H1 (cell line): ENCODE measurements around the gene KCMF1. TPM values are rescaled to one million over a fixed set of nuclear protein-coding genes. Genes with fewer than 3 reads are reported as not detected.

Source experiments
- BCL11A ChIP-seq, 2 experiments: IDR thresholded peaks; one replicate each; pipeline ENCODE4 v1.6.1; 2011; ENCODE audit warnings: low read depth in 2 of 2, low read length in 2 of 2, mild to moderate bottlenecking in 2 of 2
- CBX8 ChIP-seq: fragments of 300-800, 300-1000 bp; sonication (generic); IDR thresholded peaks from 2 replicates; pipeline ENCODE4 v1.7.1; 2016; ENCODE audit warnings: low read depth, low read length, borderline replicate concordance
- CHD2 ChIP-seq: IDR thresholded peaks from 2 replicates; pipeline ENCODE4 v1.6.1; 2012; ENCODE audit warnings: low read length, improper control_type of control experiment
- CTBP2 ChIP-seq: IDR thresholded peaks from 2 replicates; pipeline ENCODE4 v1.7.0; 2011; ENCODE audit warnings: borderline replicate concordance, mild to moderate bottlenecking, moderate library complexity, mixed read lengths, low read length; ENCODE audit not compliant: insufficient read depth, insufficient read length
- HDAC2 ChIP-seq, 2 experiments: fragments of 300-600 bp in 1 of 2; sonication (generic) in 1 of 2; IDR thresholded peaks; 2 replicates each; pipeline ENCODE4 v1.6.1; 2011 to 2012; ENCODE audit warnings: low read depth in 2 of 2, low read length in 2 of 2, mild to moderate bottlenecking in 2 of 2, moderate library complexity in 2 of 2, borderline replicate concordance in 1 of 2, inconsistent platforms in 1 of 2
- KDM1A ChIP-seq: fragments of 200-600, 300-600 bp; sonication (generic); IDR thresholded peaks from 2 replicates; pipeline ENCODE4 v1.7.1; 2016; ENCODE audit warnings: mild to moderate bottlenecking, low read length, borderline replicate concordance
- PHF8 ChIP-seq: fragments of 200-600 bp; sonication (generic); conservative IDR thresholded peaks from 2 replicates; pipeline ENCODE4 v1.7.1; 2012; ENCODE audit warnings: low read depth, mild to moderate bottlenecking, inconsistent platforms, low read length, moderate library complexity
- POLR2AphosphoS5 ChIP-seq: IDR thresholded peaks from 2 replicates; pipeline ENCODE4 v1.6.1; 2011; ENCODE audit warnings: low read depth, low read length
- RAD21 ChIP-seq, 2 experiments: IDR thresholded peaks in 1 of 2; conservative IDR thresholded peaks in 1 of 2; 2 replicates each; pipeline ENCODE4 v1.6.1; 2011; ENCODE audit warnings: low read depth in 2 of 2, low read length in 2 of 2, improper control_type of control experiment in 1 of 2, inconsistent platforms in 1 of 2, mild to moderate bottlenecking in 1 of 2, moderate library complexity in 1 of 2
- SP1 ChIP-seq: IDR thresholded peaks from 2 replicates; pipeline ENCODE4 v1.6.1; 2011; ENCODE audit warnings: low read depth, low read length
- SP4 ChIP-seq: IDR thresholded peaks from 2 replicates; pipeline ENCODE4 v1.6.1; 2012; ENCODE audit warnings: low read length, inconsistent platforms
- YY1 ChIP-seq: IDR thresholded peaks from 2 replicates; pipeline ENCODE4 v1.6.1; 2011; ENCODE audit warnings: low read depth, mild to moderate bottlenecking, low read length
- ZNF274 ChIP-seq: IDR thresholded peaks from 2 replicates; pipeline ENCODE4 v1.7.0; 2012; ENCODE audit warnings: low read length, borderline replicate concordance; ENCODE audit errors: extremely low read depth
- polyA plus RNA-seq, 7 experiments: library from polyadenylated mRNA; depleted of rRNA in 3 of 7; stranded (reverse) in 5 of 7; unstranded in 2 of 7; fragments of >200 nt in 5 of 7; fragments of 200-250 nt in 2 of 7; gene quantifications; 1 replicate in 5 of 7; 2 replicates in 1 of 7; 4 replicates in 1 of 7; pipeline versions ENCODE4 v1.2.1 to v1.2.3, GENCODE V29; 2011 to 2013; ENCODE audit warnings: missing spikeins in 2 of 7, mixed read lengths in 2 of 7
- total RNA-seq: library from RNA; stranded (reverse); fragmentation: NEBNext Ultra II Directional; extraction: Animal tissue kit (Norgen Biotek cat#: 25700); gene quantifications from 2 replicates; pipeline ENCODE4 v1.2.1, GENCODE V29; 2021
- TF ChIP-seq, protein P1 (sequence below): IDR thresholded peaks from 2 replicates; pipeline ENCODE4 v1.6.1; 2012; ENCODE audit warnings: low read length, inconsistent platforms
- TF ChIP-seq, protein P2 (sequence below): IDR thresholded peaks from 2 replicates; pipeline ENCODE4 v1.6.1; 2012; ENCODE audit warnings: inconsistent platforms
- TF ChIP-seq, protein P3 (sequence below): IDR thresholded peaks from 2 replicates; pipeline ENCODE4 v1.6.1; 2011; ENCODE audit warnings: low read length, improper control_type of control experiment

Gene KCMF1
- total and polyA plus RNA-seq, 2 of the 8 experiments (the other 6 are each of a cell fraction or from before 2014, with no cell fraction given) = 86.9 to 149 TPM

DNA sequence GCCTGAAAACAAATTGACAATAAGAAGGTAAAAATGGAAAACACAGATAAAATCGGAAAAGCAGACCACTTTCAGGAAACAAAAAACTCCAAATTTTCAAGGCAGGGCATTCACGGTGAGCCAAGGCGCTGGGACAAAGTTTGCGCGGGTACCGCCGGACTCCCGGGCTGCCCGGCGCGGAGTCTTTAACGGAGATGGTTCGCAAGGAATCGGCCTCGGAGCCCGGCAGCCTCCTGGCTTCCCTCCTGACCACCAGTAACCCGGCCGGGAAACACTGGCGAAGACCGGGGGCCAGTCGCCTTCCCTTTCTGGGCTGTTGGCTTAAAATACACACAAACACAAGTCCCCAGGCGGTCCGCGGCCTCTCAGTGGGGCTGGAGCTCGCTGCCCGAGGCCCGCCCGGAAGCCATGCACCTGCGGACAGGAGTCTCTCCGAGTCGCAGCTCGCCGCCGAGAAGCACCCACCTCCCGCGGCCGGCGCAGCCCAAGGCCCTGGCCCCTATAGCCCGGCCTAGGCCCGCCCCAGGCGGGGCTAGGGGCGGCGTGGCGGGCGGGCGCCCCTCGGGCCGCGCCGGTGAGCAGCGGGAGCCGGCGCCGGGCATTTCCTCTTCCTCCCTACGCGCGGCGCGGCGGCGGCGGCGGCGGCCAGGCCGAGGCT lies 622 bp upstream of the KCMF1 start (continued):
- TF ChIP-seq HDAC2 (IDR thresholded peaks at IDR 0.05; ENCODE audit: borderline replicate concordance in 1 of 2, low read depth in 2 of 2, low read length in 2 of 2) (no peak), CBX8 (no peak), CHD2 (no peak), YY1 (no peak), SP1 (no peak), POLR2AphosphoS5 (peak; percentile 50), KDM1A (no peak), CTBP2 (no peak), PHF8 (peak; percentile 42), SP4 (no peak; the same call in 1 of the 2 replicates), RAD21 (IDR thresholded peaks at IDR 0.05 in 1 of 2, conservative IDR thresholded peaks at IDR 0.05 in 1 of 2; ENCODE audit: low read depth in 2 of 2, low read length in 2 of 2) (no peak), ZNF274 (no peak), BCL11A (IDR thresholded peaks at IDR 0.05; ENCODE audit: low read depth in 2 of 2, low read length in 2 of 2) (no peak)
- TF ChIP-seq, protein P1, sequence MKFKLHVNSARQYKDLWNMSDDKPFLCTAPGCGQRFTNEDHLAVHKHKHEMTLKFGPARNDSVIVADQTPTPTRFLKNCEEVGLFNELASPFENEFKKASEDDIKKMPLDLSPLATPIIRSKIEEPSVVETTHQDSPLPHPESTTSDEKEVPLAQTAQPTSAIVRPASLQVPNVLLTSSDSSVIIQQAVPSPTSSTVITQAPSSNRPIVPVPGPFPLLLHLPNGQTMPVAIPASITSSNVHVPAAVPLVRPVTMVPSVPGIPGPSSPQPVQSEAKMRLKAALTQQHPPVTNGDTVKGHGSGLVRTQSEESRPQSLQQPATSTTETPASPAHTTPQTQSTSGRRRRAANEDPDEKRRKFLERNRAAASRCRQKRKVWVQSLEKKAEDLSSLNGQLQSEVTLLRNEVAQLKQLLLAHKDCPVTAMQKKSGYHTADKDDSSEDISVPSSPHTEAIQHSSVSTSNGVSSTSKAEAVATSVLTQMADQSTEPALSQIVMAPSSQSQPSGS = no peak
- TF ChIP-seq, protein P2, sequence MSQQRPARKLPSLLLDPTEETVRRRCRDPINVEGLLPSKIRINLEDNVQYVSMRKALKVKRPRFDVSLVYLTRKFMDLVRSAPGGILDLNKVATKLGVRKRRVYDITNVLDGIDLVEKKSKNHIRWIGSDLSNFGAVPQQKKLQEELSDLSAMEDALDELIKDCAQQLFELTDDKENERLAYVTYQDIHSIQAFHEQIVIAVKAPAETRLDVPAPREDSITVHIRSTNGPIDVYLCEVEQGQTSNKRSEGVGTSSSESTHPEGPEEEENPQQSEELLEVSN = 0 out of 2 replicates have a peak, but pooled peaks have one; percentile 10
- TF ChIP-seq, protein P3, sequence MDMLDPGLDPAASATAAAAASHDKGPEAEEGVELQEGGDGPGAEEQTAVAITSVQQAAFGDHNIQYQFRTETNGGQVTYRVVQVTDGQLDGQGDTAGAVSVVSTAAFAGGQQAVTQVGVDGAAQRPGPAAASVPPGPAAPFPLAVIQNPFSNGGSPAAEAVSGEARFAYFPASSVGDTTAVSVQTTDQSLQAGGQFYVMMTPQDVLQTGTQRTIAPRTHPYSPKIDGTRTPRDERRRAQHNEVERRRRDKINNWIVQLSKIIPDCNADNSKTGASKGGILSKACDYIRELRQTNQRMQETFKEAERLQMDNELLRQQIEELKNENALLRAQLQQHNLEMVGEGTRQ = no peak
